SH-SY5Y (cell line): Measurements from ENCODE around the gene CLSTN1.

Experiments used
- GATA2 ChIP-seq: IDR thresholded peaks from 2 replicates; pipeline ENCODE4 v1.6.1; 2011; ENCODE audit warnings: mild to moderate bottlenecking, low read depth, low read length
- GATA3 ChIP-seq: IDR thresholded peaks from 2 replicates; pipeline ENCODE4 v1.6.1; 2011; ENCODE audit warnings: low read depth, mild to moderate bottlenecking, low read length, moderate library complexity

- TF ChIP-seq GATA2 (no peak), GATA3 (no peak)
Measured at GRCh38 chr1:9717193-9718005, 106.4 kb downstream of the CLSTN1 start.
